ENCODE measurements around the gene GRPR. TPM values are rescaled to one million over a fixed set of nuclear protein-coding genes. Genes with fewer than 3 reads are reported as not detected.
"Not testable (repeated sequence)": the region's sequence is repeated elsewhere in the genome, so short reads cannot be mapped to it uniquely, and the experiment has no call there.

GRPR gene
- total RNA-seq, 1 donor from 2014 or later, result 0.16 TPM

- Mint-ChIP-seq H3K36me3 (ENCODE audit: low read depth) (no peaks in the 10 kb centered on the region), H3K27me3 (peaks cover 3% of the 10 kb centered on the region), H3K27ac (no peak overlapping the region), H3K4me3 (no peak overlapping the region), H3K4me1 (no peaks in the 10 kb centered on the region), H3K9me3 (no peaks in the 10 kb centered on the region)
- ChIA-PET POLR2A (no interaction called here), CTCF (no interaction called here)
- no peak for ATAC-seq (ENCODE audit: low read depth)
- DNase-seq, result no peak
- intact Hi-C loops (cut with micrococcal nuclease), result no loop called here
- no peak for TF ChIP-seq CTCF (IDR thresholded peaks at IDR 0.05)
Measured at GRCh38 chrX:16171944-16172343, 48.6 kb downstream of the GRPR start.

DNA sequence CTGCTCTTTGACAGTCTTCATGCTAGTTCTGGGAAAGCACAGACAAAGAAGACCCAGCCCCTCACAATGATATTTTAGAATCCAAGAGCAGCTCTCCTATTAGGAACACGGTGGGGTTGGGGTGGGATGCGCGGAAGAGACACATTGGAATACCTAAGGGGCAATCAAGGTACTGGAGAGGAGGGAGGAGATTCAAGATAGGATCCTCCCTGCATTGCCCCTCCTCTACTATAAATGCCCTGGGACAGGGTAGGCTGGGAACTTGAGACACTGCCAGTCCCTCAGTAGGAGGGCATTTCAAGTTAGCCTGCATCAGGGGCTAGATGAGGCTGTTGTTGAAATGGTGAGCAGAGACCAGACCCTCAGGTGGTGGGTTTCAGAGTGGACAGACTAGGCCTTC lies 49.0 kb downstream of the GRPR start:
- POLR2A ChIA-PET, result no interaction called here
- H3K9me3 Mint-ChIP-seq, result no peaks in the 10 kb centered on the region
- intact Hi-C loops (cut with micrococcal nuclease), result no loop called here
- H3K27ac Mint-ChIP-seq, result no peak overlapping the region
- CTCF ChIA-PET, result no interaction called here
- ATAC-seq (ENCODE audit: low read depth) (no peak), DNase-seq (no peak)
- H3K4me3 Mint-ChIP-seq, result no peak overlapping the region
- H3K4me1 Mint-ChIP-seq, result peaks cover 3% of the 10 kb centered on the region
- H3K36me3 Mint-ChIP-seq (ENCODE audit: low read depth), result no peaks in the 10 kb centered on the region
- TF ChIP-seq CTCF (IDR thresholded peaks at IDR 0.05), result no peak
- peaks cover 3% of the 10 kb centered on the region for H3K27me3 Mint-ChIP-seq

DNA sequence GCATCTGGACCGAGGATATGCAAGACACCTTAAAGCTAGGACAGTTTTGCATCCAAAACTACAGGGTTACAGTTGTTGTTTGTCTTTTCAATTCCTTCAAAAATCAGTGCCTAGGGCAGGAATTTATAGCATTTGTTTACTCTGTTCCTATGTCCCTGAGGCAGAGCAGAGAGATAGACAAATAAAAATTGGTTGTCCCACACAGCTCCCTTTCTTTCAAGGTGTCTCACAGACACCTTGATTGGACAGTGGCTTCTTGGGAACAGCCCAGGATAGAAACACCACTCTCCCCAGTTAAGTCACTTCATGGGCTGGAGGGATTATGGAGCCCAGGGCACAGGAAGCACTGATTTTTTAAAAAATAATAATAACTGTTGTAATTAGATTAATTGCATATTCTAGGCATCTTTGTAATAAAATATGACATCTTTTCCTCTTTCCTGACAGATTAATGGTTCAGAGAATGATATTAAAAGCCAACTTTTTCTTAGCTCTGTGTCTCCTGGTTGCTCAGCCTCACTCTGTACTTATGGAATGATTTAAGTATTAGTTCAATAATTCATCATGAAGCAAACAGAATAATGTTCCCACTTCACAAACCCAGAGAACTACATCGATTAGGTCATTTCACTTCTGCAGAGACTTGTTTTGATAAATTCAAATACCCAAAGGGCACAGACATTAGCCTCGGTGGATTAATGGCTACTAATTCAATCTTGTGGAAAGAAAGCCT lies 52.1 kb downstream of the GRPR start:
- Mint-ChIP-seq H3K27ac (no peak overlapping the region), H3K4me3 (no peak overlapping the region), H3K4me1 (peaks cover 5% of the 10 kb centered on the region), H3K9me3 (no peaks in the 10 kb centered on the region), H3K36me3 (ENCODE audit: low read depth) (no peaks in the 10 kb centered on the region), H3K27me3 (peaks cover 3% of the 10 kb centered on the region)
- POLR2A ChIA-PET, result no interaction called here
- no peak for TF ChIP-seq CTCF (IDR thresholded peaks at IDR 0.05)
- no peak for DNase-seq
- no peak for ATAC-seq (ENCODE audit: low read depth)
- intact Hi-C loops (cut with micrococcal nuclease), result no loop called here
- CTCF ChIA-PET, result no interaction called here

GRCh38 chrX:16177260-16177659 lies 53.9 kb downstream of the GRPR start:
- DNase-seq (no peak), ATAC-seq (ENCODE audit: low read depth) (no peak)
- TF ChIP-seq CTCF (IDR thresholded peaks at IDR 0.05), result no peak
- peaks cover 3% of the 10 kb centered on the region for H3K27me3 Mint-ChIP-seq
- peaks cover 5% of the 10 kb centered on the region for H3K4me1 Mint-ChIP-seq
- H3K4me3 Mint-ChIP-seq, result no peak overlapping the region
- no peak overlapping the region for H3K27ac Mint-ChIP-seq
- H3K36me3 Mint-ChIP-seq (ENCODE audit: low read depth), result no peaks in the 10 kb centered on the region
- ChIA-PET POLR2A (no interaction called here), CTCF (no interaction called here)
- intact Hi-C loops (cut with micrococcal nuclease), result no loop called here
- H3K9me3 Mint-ChIP-seq, result no peaks in the 10 kb centered on the region

- DNase-seq; ATAC-seq (ENCODE audit: low read depth); H3K4me1 Mint-ChIP-seq; H3K27me3 Mint-ChIP-seq; intact Hi-C loops (cut with micrococcal nuclease); CTCF ChIA-PET; H3K4me3 Mint-ChIP-seq; POLR2A ChIA-PET; H3K36me3 Mint-ChIP-seq (ENCODE audit: low read depth); H3K9me3 Mint-ChIP-seq; H3K27ac Mint-ChIP-seq: not testable (repeated sequence)
Measured at GRCh38 chrX:16183843-16184242, 60.5 kb downstream of the GRPR start.

DNA sequence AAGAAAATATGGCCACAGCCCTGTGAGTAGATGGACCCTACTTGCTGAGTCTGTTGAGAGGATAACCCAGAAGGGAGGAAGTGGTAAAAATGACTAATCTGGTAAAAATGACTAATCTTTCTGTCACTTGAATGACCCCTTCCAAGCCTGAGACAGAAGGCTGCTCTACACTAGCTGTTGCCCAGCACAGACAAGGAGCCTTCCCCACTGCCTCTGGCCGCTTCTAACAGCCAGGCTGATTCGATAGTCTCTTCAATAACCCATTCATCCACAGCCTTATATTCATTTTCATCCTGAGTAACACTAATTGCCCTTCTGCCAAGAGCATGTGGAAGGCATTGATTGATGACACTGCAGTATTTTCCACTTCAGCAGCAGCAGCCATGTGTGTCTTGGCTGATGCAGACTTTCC lies 62.4 kb downstream of the GRPR start:
- H3K9me3 Mint-ChIP-seq, result no peaks in the 10 kb centered on the region
- no peak overlapping the region for H3K27ac Mint-ChIP-seq
- ChIA-PET CTCF (no interaction called here), POLR2A (no interaction called here)
- no peaks in the 10 kb centered on the region for H3K27me3 Mint-ChIP-seq
- intact Hi-C loops (cut with micrococcal nuclease), result no loop called here
- no peak overlapping the region for H3K4me3 Mint-ChIP-seq
- H3K36me3 Mint-ChIP-seq (ENCODE audit: low read depth), result no peaks in the 10 kb centered on the region
- ATAC-seq (ENCODE audit: low read depth) (peak; percentile 52), DNase-seq (no peak)
- TF ChIP-seq CTCF (IDR thresholded peaks at IDR 0.05), result no peak
- H3K4me1 Mint-ChIP-seq, result no peaks in the 10 kb centered on the region

Measured in activated B cell treated with CpG ODN at 0.5 μM for 24 hours (primary cell).